HCT116 (cell line): ENCODE results near the gene THEMIS.

Experiments used
- CEBPB ChIP-seq: IDR thresholded peaks from 2 replicates; pipeline ENCODE4 v1.6.1; 2012; ENCODE audit warnings: low read depth
- EZH2 ChIP-seq: fragments of 200-600 bp; sonication (generic); IDR thresholded peaks from 2 replicates; pipeline ENCODE4 v1.6.1; 2017; ENCODE audit warnings: antibody characterized with exemption, mixed run types
- EZH2phosphoT487 ChIP-seq: fragments of 200-600 bp; IDR thresholded peaks from 2 replicates; pipeline ENCODE4 v1.6.1; 2018; ENCODE audit warnings: antibody characterized with exemption, borderline replicate concordance
- JUND ChIP-seq: IDR thresholded peaks from 2 replicates; pipeline ENCODE4 v1.6.1; 2012
- POLR2A ChIP-seq: IDR thresholded peaks from 2 replicates; pipeline ENCODE4 v1.7.0; 2011; ENCODE audit warnings: borderline replicate concordance; ENCODE audit not compliant: insufficient read depth, insufficient read length; ENCODE audit errors: extremely low read depth
- POLR2AphosphoS5 ChIP-seq: IDR thresholded peaks from 2 replicates; pipeline ENCODE4 v1.6.1; 2011; ENCODE audit warnings: mild to moderate bottlenecking, low read depth, low read length, moderate library complexity
- RAD21 ChIP-seq: IDR thresholded peaks from 2 replicates; pipeline ENCODE4 v1.6.1; 2012; ENCODE audit warnings: low read depth, mild to moderate bottlenecking
- SP1 ChIP-seq: IDR thresholded peaks from 2 replicates; pipeline ENCODE4 v1.6.1; 2012; ENCODE audit warnings: low read depth
- YY1 ChIP-seq: IDR thresholded peaks from 2 replicates; pipeline ENCODE4 v1.6.1; 2011; ENCODE audit warnings: low read length, low read depth, moderate library complexity, mild to moderate bottlenecking; ENCODE audit not compliant: insufficient replicate concordance; ENCODE audit errors: extremely low read depth
- ZNF274 ChIP-seq: fragments of 200-500 bp; sonication (Bioruptor generic); IDR thresholded peaks from 2 replicates; pipeline ENCODE4 v1.6.1; 2014; ENCODE audit warnings: mild to moderate bottlenecking, low read depth, low read length, inconsistent platforms
- TF ChIP-seq, protein P1 (sequence below), 3 experiments: fragments of 200-600 bp in 1 of 3; sonication (generic) in 1 of 3; IDR thresholded peaks in 2 of 3; conservative IDR thresholded peaks in 1 of 3; 2 replicates each; pipeline ENCODE4 v1.5.1; 2012 to 2017; ENCODE audit warnings: low read depth in 2 of 3, low read length in 2 of 3, antibody characterized with exemption in 1 of 3, borderline replicate concordance in 1 of 3, control low read depth in 1 of 3, mild to moderate bottlenecking in 1 of 3, mixed read lengths in 1 of 3, mixed run types in 1 of 3, moderate library complexity in 1 of 3; ENCODE audit not compliant: insufficient read depth in 1 of 3
- TF ChIP-seq, protein P2 (sequence below): IDR thresholded peaks from 2 replicates; pipeline ENCODE4 v1.6.1; 2012
- TF ChIP-seq, protein P3 (sequence below): IDR thresholded peaks from 2 replicates; pipeline ENCODE4 v1.6.1; 2011; ENCODE audit warnings: mild to moderate bottlenecking, low read length, moderate library complexity; ENCODE audit not compliant: insufficient replicate concordance; ENCODE audit errors: extremely low read depth

GRCh38 chr6:127932708-127933107, 31.9 kb upstream of the THEMIS start:
- TF ChIP-seq, protein P1, sequence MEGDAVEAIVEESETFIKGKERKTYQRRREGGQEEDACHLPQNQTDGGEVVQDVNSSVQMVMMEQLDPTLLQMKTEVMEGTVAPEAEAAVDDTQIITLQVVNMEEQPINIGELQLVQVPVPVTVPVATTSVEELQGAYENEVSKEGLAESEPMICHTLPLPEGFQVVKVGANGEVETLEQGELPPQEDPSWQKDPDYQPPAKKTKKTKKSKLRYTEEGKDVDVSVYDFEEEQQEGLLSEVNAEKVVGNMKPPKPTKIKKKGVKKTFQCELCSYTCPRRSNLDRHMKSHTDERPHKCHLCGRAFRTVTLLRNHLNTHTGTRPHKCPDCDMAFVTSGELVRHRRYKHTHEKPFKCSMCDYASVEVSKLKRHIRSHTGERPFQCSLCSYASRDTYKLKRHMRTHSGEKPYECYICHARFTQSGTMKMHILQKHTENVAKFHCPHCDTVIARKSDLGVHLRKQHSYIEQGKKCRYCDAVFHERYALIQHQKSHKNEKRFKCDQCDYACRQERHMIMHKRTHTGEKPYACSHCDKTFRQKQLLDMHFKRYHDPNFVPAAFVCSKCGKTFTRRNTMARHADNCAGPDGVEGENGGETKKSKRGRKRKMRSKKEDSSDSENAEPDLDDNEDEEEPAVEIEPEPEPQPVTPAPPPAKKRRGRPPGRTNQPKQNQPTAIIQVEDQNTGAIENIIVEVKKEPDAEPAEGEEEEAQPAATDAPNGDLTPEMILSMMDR (IDR thresholded peaks at IDR 0.05 in 2 of 3, conservative IDR thresholded peaks at IDR 0.05 in 1 of 3; ENCODE audit: borderline replicate concordance in 1 of 3, insufficient read depth in 1 of 3, low read depth in 2 of 3, low read length in 2 of 3) = no peak
- TF ChIP-seq POLR2A (no peak), EZH2 (no peak), POLR2AphosphoS5 (no peak), ZNF274 (no peak), RAD21 (no peak), JUND (no peak), SP1 (no peak), EZH2phosphoT487 (no peak), YY1 (no peak), CEBPB (no peak)
- TF ChIP-seq, protein P2, sequence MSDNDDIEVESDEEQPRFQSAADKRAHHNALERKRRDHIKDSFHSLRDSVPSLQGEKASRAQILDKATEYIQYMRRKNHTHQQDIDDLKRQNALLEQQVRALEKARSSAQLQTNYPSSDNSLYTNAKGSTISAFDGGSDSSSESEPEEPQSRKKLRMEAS = no peak
- TF ChIP-seq, protein P3, sequence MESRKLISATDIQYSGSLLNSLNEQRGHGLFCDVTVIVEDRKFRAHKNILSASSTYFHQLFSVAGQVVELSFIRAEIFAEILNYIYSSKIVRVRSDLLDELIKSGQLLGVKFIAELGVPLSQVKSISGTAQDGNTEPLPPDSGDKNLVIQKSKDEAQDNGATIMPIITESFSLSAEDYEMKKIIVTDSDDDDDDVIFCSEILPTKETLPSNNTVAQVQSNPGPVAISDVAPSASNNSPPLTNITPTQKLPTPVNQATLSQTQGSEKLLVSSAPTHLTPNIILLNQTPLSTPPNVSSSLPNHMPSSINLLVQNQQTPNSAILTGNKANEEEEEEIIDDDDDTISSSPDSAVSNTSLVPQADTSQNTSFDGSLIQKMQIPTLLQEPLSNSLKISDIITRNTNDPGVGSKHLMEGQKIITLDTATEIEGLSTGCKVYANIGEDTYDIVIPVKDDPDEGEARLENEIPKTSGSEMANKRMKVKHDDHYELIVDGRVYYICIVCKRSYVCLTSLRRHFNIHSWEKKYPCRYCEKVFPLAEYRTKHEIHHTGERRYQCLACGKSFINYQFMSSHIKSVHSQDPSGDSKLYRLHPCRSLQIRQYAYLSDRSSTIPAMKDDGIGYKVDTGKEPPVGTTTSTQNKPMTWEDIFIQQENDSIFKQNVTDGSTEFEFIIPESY = no peak
